IMR-90 (cell line): ENCODE measurements around the gene PPP1R27. TPM values are rescaled to one million over a fixed set of nuclear protein-coding genes. Genes with fewer than 3 reads are reported as not detected.
A peak's percentile ranks its signal among the peaks of the same experiment; 100 is the strongest.

ENCODE experiments used
- ATAC-seq: fragments of 200-7000 bp; cut with Tn5 transposase; 2 replicates; pipeline ENCODE4 v1.9.1; 2020; ENCODE audit warnings: low read depth, mild to moderate bottlenecking, moderate library complexity
- BruUV-seq: library from RNA; stranded (reverse); fragments of 400-500 nt; replicated peaks from 2 replicates; lab custom pipeline; 2021; lab: Mats Ljungman, UMichigan
- CTCF ChIA-PET: fragments of 300-600 bp; formaldehyde crosslinking; extraction: SDS; loops from one replicate; lab custom pipeline; 2021; ENCODE audit warnings: antibody characterized with exemption; lab: Yijun Ruan, JAX
- POLR2A ChIA-PET: fragments of 300-600 bp; sonication (Branson Sonifier 250); formaldehyde crosslinking; loops from one replicate; lab custom pipeline; 2022; ENCODE audit warnings: antibody characterized with exemption; ENCODE audit not compliant: unreplicated experiment; lab: Charles Lee
- DNase-seq: peaks from one replicate; pipeline ENCODE4 v3.0.0; 2013
- H2AFZ ChIP-seq: replicated peaks from 2 replicates; pipeline ENCODE3; 2013; ENCODE audit warnings: low read length, mild to moderate bottlenecking; ENCODE audit not compliant: poor library complexity
- H2AK5ac ChIP-seq: 2 replicates; pipeline ENCODE4 v1.6.1; 2013; ENCODE audit warnings: low read depth, low read length, inconsistent platforms
- H2AK9ac ChIP-seq: replicated peaks from 2 replicates; pipeline ENCODE3; 2013; ENCODE audit warnings: mild to moderate bottlenecking, low read depth, low read length, moderate library complexity; ENCODE audit not compliant: poor library complexity
- H2BK120ac ChIP-seq: 2 replicates; pipeline ENCODE4 v1.6.1; 2013; ENCODE audit warnings: low read depth, low read length, inconsistent platforms
- H2BK15ac ChIP-seq: 3 replicates; pipeline ENCODE4 v1.6.1; 2013; ENCODE audit warnings: low read depth, low read length, inconsistent platforms
- H2BK20ac ChIP-seq: 2 replicates; pipeline ENCODE4 v1.6.1; 2013; ENCODE audit warnings: low read depth, mild to moderate bottlenecking, inconsistent platforms, low read length, moderate library complexity
- H2BK5ac ChIP-seq: 2 replicates; pipeline ENCODE4 v1.6.1; 2013; ENCODE audit warnings: mild to moderate bottlenecking, low read depth, low read length, inconsistent platforms; ENCODE audit not compliant: poor library complexity, severe bottlenecking
- H3K14ac ChIP-seq: replicated peaks from 2 replicates; pipeline ENCODE4 v1.6.1; 2013; ENCODE audit warnings: low read depth, low read length, inconsistent platforms
- H3K18ac ChIP-seq: 2 replicates; pipeline ENCODE4 v1.6.1; 2013; ENCODE audit warnings: low read depth, low read length, control low read depth
- H3K23ac ChIP-seq: 2 replicates; pipeline ENCODE4 v1.6.1; 2013; ENCODE audit warnings: low read depth, low read length, inconsistent platforms
- H3K27ac ChIP-seq: 2 replicates; pipeline ENCODE4 v1.5.1; 2013; ENCODE audit warnings: mild to moderate bottlenecking, control low read depth, low read length; ENCODE audit not compliant: insufficient read depth
- H3K27me3 ChIP-seq: 2 replicates; pipeline ENCODE4 v1.6.1; 2013; ENCODE audit warnings: low read length; ENCODE audit not compliant: control insufficient read depth, insufficient read depth
- H3K36me3 ChIP-seq: 2 replicates; pipeline ENCODE4 v1.6.1; 2013; ENCODE audit warnings: low read length, mixed read lengths; ENCODE audit not compliant: control insufficient read depth, insufficient read depth
- H3K4ac ChIP-seq: 2 replicates; pipeline ENCODE4 v1.6.1; 2013; ENCODE audit warnings: low read depth, low read length, inconsistent platforms
- H3K4me1 ChIP-seq: 2 replicates; pipeline ENCODE4 v1.6.1; 2013; ENCODE audit warnings: low read length, mixed read lengths; ENCODE audit not compliant: control insufficient read depth, insufficient read depth
- H3K4me2 ChIP-seq: 2 replicates; pipeline ENCODE4 v1.6.1; 2013; ENCODE audit warnings: low read depth, mild to moderate bottlenecking, control low read depth, low read length, moderate library complexity
- H3K4me3 ChIP-seq: 2 replicates; pipeline ENCODE4 v1.5.1; 2013; ENCODE audit warnings: low read depth, mild to moderate bottlenecking, control low read depth, low read length, moderate library complexity; ENCODE audit not compliant: insufficient read depth
- H3K56ac ChIP-seq: 2 replicates; pipeline ENCODE4 v1.6.1; 2013; ENCODE audit warnings: low read length, inconsistent platforms; ENCODE audit not compliant: insufficient read depth; ENCODE audit errors: extremely low read depth
- H3K79me1 ChIP-seq, 2 experiments: 2 replicates each; pipeline ENCODE4 v1.6.1; 2013; ENCODE audit warnings: low read length in 2 of 2, inconsistent platforms in 1 of 2, low read depth in 1 of 2
- H3K9ac ChIP-seq: 2 replicates; pipeline ENCODE4 v1.6.1; 2013; ENCODE audit warnings: low read depth, low read length, control low read depth
- H3K9me1 ChIP-seq: 2 replicates; pipeline ENCODE4 v1.6.1; 2013; ENCODE audit warnings: low read length, inconsistent platforms; ENCODE audit not compliant: insufficient read depth
- H3K9me3 ChIP-seq: 2 replicates; pipeline ENCODE4 v1.6.1; 2013; ENCODE audit warnings: low read length; ENCODE audit not compliant: control insufficient read depth, insufficient read depth
- H4K20me1 ChIP-seq: 2 replicates; pipeline ENCODE4 v1.6.1; 2013; ENCODE audit warnings: low read length, inconsistent platforms; ENCODE audit not compliant: insufficient read depth
- H4K5ac ChIP-seq: 2 replicates; pipeline ENCODE4 v1.6.1; 2013; ENCODE audit warnings: mild to moderate bottlenecking, low read depth, low read length, control low read depth
- H4K8ac ChIP-seq, 2 experiments: 2 replicates each; pipeline ENCODE4 v1.6.1; 2013; ENCODE audit warnings: low read depth in 2 of 2, low read length in 2 of 2, control low read depth in 1 of 2, inconsistent platforms in 1 of 2
- H4K91ac ChIP-seq: 2 replicates; pipeline ENCODE4 v1.6.1; 2013; ENCODE audit warnings: low read depth, low read length, inconsistent platforms; ENCODE audit not compliant: insufficient read depth
- CHD1 ChIP-seq: IDR thresholded peaks from 2 replicates; pipeline ENCODE4 v1.6.1; 2012; ENCODE audit warnings: low read depth, low read length, improper control_type of control experiment
- CTCF ChIP-seq: conservative IDR thresholded peaks from 2 replicates; pipeline ENCODE4 v1.5.1; 2012; ENCODE audit warnings: mild to moderate bottlenecking, low read depth, low read length, improper control_type of control experiment
- NFE2L2 ChIP-seq: fragments of 150-350 bp; IDR thresholded peaks from 2 replicates; pipeline ENCODE4 v1.6.1; 2016; ENCODE audit warnings: low read depth, mild to moderate bottlenecking, low read length
- POLR2A ChIP-seq: IDR thresholded peaks from 2 replicates; pipeline ENCODE4 v1.6.1; 2012; ENCODE audit warnings: mild to moderate bottlenecking, low read depth, low read length
- WGBS, 2 experiments: methylation state at CpG; one replicate each; pipeline versions ENCODE4 v1.1.5 to v1.1.7; 2013; ENCODE audit warnings: missing lambda C conversion rate in 2 of 2; ENCODE audit not compliant: insufficient read length in 1 of 2; ENCODE audit errors: extremely low coverage in 2 of 2; 5-methylcytosine and 5-hydroxymethylcytosine counted together
- dilution Hi-C: fragments of 300-500 bp; cut with HindIII; formaldehyde crosslinking; loops from one replicate; pipeline ENCODE4 v1.14.3; 2018; ENCODE audit warnings: low sequenced_read_pairs; ENCODE audit not compliant: unreplicated experiment
- in situ Hi-C: fragments of 300-500 bp; cut with MboI; formaldehyde crosslinking; loops from 3 replicates; pipeline ENCODE4 v1.14.3; 2019; ENCODE audit warnings: low sequenced_read_pairs, inconsistent platforms, mixed read lengths
- intact Hi-C: fragments of 100-400 bp; cut with micrococcal nuclease; formaldehyde crosslinking; loops from 2 replicates; pipeline ENCODE4 v1.10.0; 2022
- polyA plus RNA-seq, 3 experiments: library from polyadenylated mRNA; depleted of rRNA; stranded (reverse); fragments of >200 nt; gene quantifications; 2 replicates each; pipeline ENCODE4 v1.2.3, GENCODE V29; 2012; ENCODE audit warnings: low replicate concordance in 1 of 3
- total RNA-seq: library from RNA; depleted of rRNA; stranded (reverse); fragments of >200 nt; gene quantifications from 2 replicates; pipeline ENCODE4 v1.2.3, GENCODE V29; 2012

PPP1R27 gene
- total and polyA plus RNA-seq, 2 of the 4 experiments (the other 2 are of a cell fraction) = 0.21 TPM; not detected in 1

- no peak overlapping the region for H3K56ac ChIP-seq
- no peaks in the 10 kb centered on the region for H3K9me3 ChIP-seq
- no peak overlapping the region for H2BK15ac ChIP-seq
- H2AFZ ChIP-seq = no peak overlapping the region
- H4K91ac ChIP-seq = no peak overlapping the region
- no peak overlapping the region for H4K8ac ChIP-seq
- H3K9ac ChIP-seq = no peak overlapping the region
- no peaks in the 10 kb centered on the region for H3K4me1 ChIP-seq
- no peak overlapping the region for H3K14ac ChIP-seq
- H3K27ac ChIP-seq = no peak overlapping the region
- intact Hi-C loops = no loop called here
- in situ Hi-C loops = no loop called here
- H4K5ac ChIP-seq = no peak overlapping the region
- no peak overlapping the region for H3K4ac ChIP-seq
- DNase-seq (no peak), ATAC-seq (no peak)
- POLR2A ChIA-PET = no interaction called here
- H4K20me1 ChIP-seq = peaks cover 41% of the 10 kb centered on the region
- BruUV-seq = no TSS peak
- H3K4me2 ChIP-seq = no peak overlapping the region
- H3K27me3 ChIP-seq = no peaks in the 10 kb centered on the region
- dilution Hi-C loops = no loop called here
- CTCF ChIA-PET = no interaction called here
- H2AK5ac ChIP-seq = no peak overlapping the region
- no peak overlapping the region for H3K4me3 ChIP-seq
- H3K23ac ChIP-seq = no peak overlapping the region
- H3K9me1 ChIP-seq = peaks cover 4% of the 10 kb centered on the region; the same call in 1 of the 2 replicates
- TF ChIP-seq POLR2A (peak; percentile 2; the same call in 1 of the 2 replicates), CTCF (no peak), NFE2L2 (no peak), CHD1 (no peak)
- H2BK120ac ChIP-seq = no peak overlapping the region
- no peak overlapping the region for H2AK9ac ChIP-seq
- 100% methylated on average over 4 of the region's 11 CpGs; no CpG with 5 or more reads in 1 of the 2 experiments for WGBS, 2 experiments
- H3K36me3 ChIP-seq = peaks cover 52% of the 10 kb centered on the region
- H3K18ac ChIP-seq = no peak overlapping the region
- H2BK20ac ChIP-seq = no peak overlapping the region
- H2BK5ac ChIP-seq = no peak overlapping the region
- peaks cover 4 to 23% of the 10 kb centered on the region in 2 experiments; a peak in 3 of 4 replicates for H3K79me1 ChIP-seq
These were observed 7.5 kb upstream of the PPP1R27 start for GRCh38 chr17:81842378-81842724.
